Testis (tissue), 2 donors: ENCODE measurements around the gene STXBP5.

Experiments used
- CTCF ChIP-seq, 3 experiments: fragments of 450-650 bp in 2 of 3; fragments of 200-600 bp in 1 of 3; sonication (generic) in 1 of 3; IDR thresholded peaks; one replicate each; pipeline ENCODE4 v1.5.1; 2016 to 2019; ENCODE audit warnings: antibody characterized with exemption in 3 of 3, mild to moderate bottlenecking in 2 of 3, moderate library complexity in 1 of 3
- POLR2A ChIP-seq: fragments of 450-650 bp; IDR thresholded peaks from one replicate; pipeline ENCODE4 v1.6.1; 2017; ENCODE audit warnings: antibody characterized with exemption, mild to moderate bottlenecking, moderate library complexity

DNA sequence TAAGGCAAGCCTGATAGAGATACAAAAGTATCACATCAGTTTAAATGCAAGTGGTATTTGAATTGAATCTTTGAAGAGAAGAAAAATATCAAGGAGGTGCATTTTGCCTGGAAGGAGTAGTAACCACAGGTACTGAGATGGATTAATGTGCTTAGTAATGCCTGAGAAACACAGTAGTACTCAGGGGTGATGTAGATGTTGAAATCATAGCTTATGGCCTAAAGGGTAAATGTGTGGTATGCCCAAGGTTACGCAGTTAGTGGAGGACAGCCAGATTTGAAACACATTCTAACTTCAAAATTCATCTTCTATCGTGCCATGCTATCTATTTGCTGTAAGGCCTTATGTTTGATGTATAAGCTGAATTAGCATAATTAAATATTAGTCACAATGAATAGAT, 55.9 kb downstream of the STXBP5 start:
- no peak for TF ChIP-seq CTCF (IDR thresholded peaks at IDR 0.05)
- no peak for TF ChIP-seq POLR2A
